Non-pigmented ciliary epithelial cell (primary cell): ENCODE measurements around the gene SLC1A7.

ENCODE experiments used
- DNase-seq: peaks from one replicate; pipeline ENCODE4 v3.0.0-alpha.2; 2010; ENCODE audit warnings: low read depth

SLC1A7 gene

DNA sequence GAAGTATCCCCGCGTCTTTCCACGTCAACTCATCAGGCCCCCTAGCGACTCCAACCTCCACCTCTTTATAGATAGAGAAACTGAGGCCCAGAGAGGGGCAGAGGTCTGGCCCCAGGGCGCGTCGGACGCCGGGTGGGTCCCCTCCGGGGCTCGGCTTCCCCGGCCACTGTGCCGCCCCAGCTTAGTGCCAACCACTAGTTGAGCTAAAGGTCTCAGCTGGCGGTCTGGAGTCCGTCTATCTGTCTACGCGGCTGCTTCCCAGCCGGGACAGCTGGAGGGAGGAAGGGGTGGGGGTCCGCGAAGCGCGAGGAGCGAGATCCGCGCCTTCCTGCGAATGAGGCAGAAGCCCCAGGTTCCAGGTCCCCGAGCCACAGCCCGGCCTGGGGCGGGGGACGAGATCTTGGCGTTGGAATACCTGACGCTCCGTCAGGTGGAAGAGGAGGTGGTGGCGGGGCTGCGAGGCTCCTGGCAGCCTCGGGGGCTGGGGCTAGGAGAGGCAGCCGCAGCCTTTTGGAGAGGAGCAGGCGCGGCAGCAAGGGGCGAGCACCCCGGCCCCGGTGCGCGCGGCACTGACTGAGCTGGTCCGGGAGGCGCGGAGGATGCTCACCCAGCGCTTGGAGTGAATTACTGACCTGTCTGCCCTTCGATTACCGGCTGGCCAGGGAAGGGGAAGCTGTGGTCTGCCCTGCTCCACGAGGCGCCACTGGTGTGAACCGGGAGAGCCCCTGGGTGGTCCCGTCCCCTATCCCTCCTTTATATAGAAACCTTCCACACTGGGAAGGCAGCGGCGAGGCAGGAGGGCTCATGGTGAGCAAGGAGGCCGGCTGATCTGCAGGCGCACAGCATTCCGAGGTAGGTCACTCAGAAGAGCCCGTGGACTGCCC is 79.5 kb downstream of the SLC1A7 start:
- DNase-seq = no peak

DNA sequence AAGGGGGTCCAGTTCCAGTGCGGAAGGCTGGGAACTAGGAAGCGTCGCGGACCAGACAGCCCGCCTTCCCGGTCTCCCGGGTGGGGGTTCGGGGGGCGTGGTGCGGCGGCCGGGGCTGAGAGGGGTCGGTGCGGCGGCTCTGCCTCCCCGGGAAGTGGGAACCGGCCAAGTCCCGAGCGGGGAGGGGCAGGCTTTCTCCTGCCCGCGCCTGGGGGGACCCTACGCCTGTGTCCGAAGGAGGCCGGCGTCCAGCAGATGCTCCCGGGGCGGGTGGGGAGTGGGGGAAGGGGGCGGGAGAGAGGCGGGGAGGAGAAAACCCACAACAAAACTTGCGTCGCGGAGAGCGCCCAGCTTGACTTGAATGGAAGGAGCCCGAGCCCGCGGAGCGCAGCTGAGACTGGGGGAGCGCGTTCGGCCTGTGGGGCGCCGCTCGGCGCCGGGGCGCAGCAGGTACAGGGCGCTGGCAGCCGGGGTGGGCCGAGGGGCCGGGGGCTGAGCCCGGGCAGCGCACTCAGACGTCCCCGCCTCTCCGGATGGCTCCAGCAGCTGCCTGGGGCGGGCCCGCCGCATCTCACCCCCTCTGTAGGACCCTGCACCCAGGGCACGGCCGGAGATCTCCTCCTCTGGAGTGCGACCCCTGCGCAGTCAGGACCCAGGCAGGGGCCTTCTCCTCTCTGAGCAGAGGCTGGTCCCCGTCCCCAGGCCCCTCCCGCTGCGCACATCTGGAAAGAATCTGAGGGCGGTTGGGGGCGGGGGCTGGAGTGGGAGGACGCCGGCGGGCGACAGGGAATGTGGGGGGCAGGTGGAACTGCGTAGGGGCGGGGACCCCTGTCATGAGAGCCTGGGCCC is 80.4 kb downstream of the SLC1A7 start, which contains the start of gene PODN:
PODN (plus strand) TSS at position 355 of the 849 bp plus-strand sequence. CDS start 7,643 bp downstream, outside the sequence.
- no peak for DNase-seq

- no peak for DNase-seq
Measured at GRCh38 chr1:53061123-53061858, 81.1 kb downstream of the SLC1A7 start.

DNA sequence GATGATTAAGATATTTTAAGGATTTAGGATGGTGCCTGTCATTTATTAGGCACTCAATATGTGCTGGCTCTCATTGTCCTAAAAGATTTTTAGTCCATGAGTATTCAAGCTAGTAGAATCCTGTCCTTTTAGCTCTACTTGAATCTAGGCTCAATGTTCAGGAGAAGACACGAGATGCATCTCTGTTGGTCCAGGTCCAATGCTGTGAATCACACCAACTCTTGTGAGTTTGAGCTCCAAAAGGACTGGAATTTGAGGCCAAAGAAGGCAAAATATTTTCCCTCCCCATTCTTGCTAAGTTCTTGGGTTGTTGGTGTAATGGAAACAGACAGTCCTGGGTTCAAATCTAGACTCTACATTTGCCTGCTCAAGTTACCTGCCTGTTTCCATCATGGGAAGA is 81.9 kb downstream of the SLC1A7 start:
- DNase-seq = no peak

DNA sequence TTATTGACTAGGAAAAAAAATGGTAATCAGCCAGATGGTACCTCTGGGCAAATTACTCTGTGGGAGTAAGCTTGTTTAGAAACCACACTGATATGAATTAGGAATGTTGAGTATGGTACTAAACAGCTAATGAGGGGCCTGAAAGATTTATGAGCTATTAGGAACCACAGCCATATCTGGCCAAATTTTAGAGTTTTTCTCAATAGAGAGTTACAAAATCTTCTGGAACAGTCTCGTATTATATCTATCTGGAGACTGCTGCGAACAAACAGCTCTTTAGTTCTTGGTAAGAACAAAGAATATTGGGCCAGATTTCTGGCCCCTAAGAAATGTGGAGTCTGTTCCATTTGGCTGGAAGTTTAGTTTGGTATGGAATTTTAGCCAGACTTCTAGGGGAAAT is 85.3 kb downstream of the SLC1A7 start:
- no peak for DNase-seq

GRCh38 chr1:53051676-53052075 is 90.8 kb downstream of the SLC1A7 start:
- no peak for DNase-seq

DNA sequence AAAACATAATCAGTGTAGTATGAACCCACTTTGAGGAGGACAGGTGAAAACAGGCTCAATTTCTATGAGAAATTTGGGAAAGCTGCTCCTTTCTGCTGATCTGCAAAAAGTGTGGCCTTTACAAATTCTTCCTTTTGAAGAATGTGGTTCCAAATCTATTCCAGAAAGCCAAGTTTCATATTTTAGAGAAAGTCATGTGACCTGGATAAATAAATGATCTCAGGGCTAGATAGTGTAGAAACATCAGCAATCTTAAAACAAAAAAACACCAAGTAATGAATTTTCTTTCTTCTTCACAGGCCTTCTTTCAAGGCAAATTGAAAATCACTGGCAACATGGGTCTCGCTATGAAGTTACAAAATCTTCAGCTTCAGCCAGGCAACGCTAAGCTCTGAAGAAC is 92.1 kb downstream of the SLC1A7 start:
- no peak for DNase-seq

- no peak for DNase-seq
Measured at GRCh38 chr1:53049574-53049967, 92.9 kb downstream of the SLC1A7 start.

- no peak for DNase-seq
Measured at GRCh38 chr1:53048960-53049573, 93.4 kb downstream of the SLC1A7 start.

- DNase-seq = peak; percentile 80
Measured at GRCh38 chr1:53047737-53048736, 94.4 kb downstream of the SLC1A7 start.

DNA sequence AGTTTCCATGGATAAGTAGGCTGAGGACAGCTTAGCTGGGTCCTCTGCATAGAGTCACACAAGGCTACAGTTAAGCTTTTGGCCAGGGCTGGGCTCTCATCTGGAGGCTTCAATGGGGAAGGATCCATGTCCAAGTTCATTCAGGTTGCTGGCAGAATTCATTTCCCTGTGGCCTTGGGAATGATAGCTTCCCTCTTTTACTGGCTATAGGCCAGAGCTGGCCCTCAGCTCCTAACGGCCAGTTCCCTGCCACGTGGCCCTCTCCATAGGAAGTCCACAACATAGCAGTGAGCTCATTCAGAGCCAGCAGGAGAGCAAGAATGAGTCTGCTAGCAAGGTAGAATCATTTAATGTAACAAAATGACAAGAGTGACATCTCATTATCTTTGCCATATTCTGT is 95.5 kb downstream of the SLC1A7 start:
- no peak for DNase-seq

GRCh38 chr1:53044926-53045325 is 97.5 kb downstream of the SLC1A7 start:
- no peak for DNase-seq

GRCh38 chr1:53043271-53043670 is 99.2 kb downstream of the SLC1A7 start:
- DNase-seq = no peak

GRCh38 chr1:53038566-53038965 is 103.9 kb downstream of the SLC1A7 start:
- no peak for DNase-seq
